HepG2 (cell line): ENCODE measurements around the gene SLC16A13. TPM values are rescaled to one million over a fixed set of nuclear protein-coding genes. Genes with fewer than 3 reads are reported as not detected.
A peak's percentile ranks its signal among the peaks of the same experiment; 100 is the strongest.

Experiments used
- HMG20B ChIP-seq: conservative IDR thresholded peaks from 2 replicates; pipeline ENCODE4 v1.6.1; 2016; ENCODE audit warnings: missing genetic modification reagents, missing compliant biosample characterization
- HNRNPH1 ChIP-seq: fragments of 200-400 bp; formaldehyde crosslinking; optimal IDR thresholded peaks from 2 replicates; pipeline ENCODE3; 2017; ENCODE audit warnings: mild to moderate bottlenecking, low read depth, low read length
- HNRNPLL ChIP-seq: fragments of 200-400 bp; formaldehyde crosslinking; IDR thresholded peaks from 2 replicates; pipeline ENCODE4 v1.6.1; 2017; ENCODE audit warnings: mild to moderate bottlenecking, low read depth, low read length; ENCODE audit not compliant: poor library complexity, severe bottlenecking
- IKZF1 ChIP-seq: fragments of 450-650 bp; IDR thresholded peaks from 2 replicates; pipeline ENCODE4 v1.7.1; 2016
- KDM4B ChIP-seq: sonication (generic); formaldehyde crosslinking; IDR thresholded peaks from 2 replicates; pipeline ENCODE4 v1.4.0; 2020; ENCODE audit warnings: missing genetic modification reagents
- KLF9 ChIP-seq: IDR thresholded peaks from 2 replicates; pipeline ENCODE4 v1.6.1; 2016; ENCODE audit warnings: low read depth
- MAX ChIP-seq: IDR thresholded peaks from 2 replicates; pipeline ENCODE4 v1.6.1; 2012; ENCODE audit warnings: inconsistent platforms
- POLR2AphosphoS5 ChIP-seq: IDR thresholded peaks from 2 replicates; pipeline ENCODE4 v1.6.1; 2012; ENCODE audit warnings: low read depth, low read length
- PPARG ChIP-seq: conservative IDR thresholded peaks from 2 replicates; pipeline ENCODE4 v1.6.1; 2016; ENCODE audit warnings: missing biosample characterization, missing genetic modification reagents
- REL ChIP-seq: sonication (generic); formaldehyde crosslinking; conservative IDR thresholded peaks from 2 replicates; pipeline ENCODE4 v1.8.0; 2022; ENCODE audit warnings: mild to moderate bottlenecking, missing genetic modification reagents, moderate library complexity
- TFDP1 ChIP-seq: IDR thresholded peaks from 2 replicates; pipeline ENCODE4 v1.6.1; 2016; ENCODE audit warnings: missing compliant biosample characterization, missing genetic modification reagents, borderline replicate concordance
- ZFY ChIP-seq: sonication (generic); formaldehyde crosslinking; IDR thresholded peaks from 2 replicates; pipeline ENCODE4 v1.4.0; 2020; ENCODE audit warnings: missing genetic modification reagents
- ZNF253 ChIP-seq: sonication (generic); formaldehyde crosslinking; IDR thresholded peaks from 2 replicates; pipeline ENCODE4 v1.8.0; 2022; ENCODE audit warnings: mild to moderate bottlenecking, missing genetic modification reagents, borderline replicate concordance
- ZNF30 ChIP-seq: sonication (generic); formaldehyde crosslinking; IDR thresholded peaks from 2 replicates; pipeline ENCODE4 v1.5.0; 2020; ENCODE audit warnings: mild to moderate bottlenecking, missing genetic modification reagents
- ZNF432 ChIP-seq: sonication (generic); formaldehyde crosslinking; IDR thresholded peaks from 2 replicates; pipeline ENCODE4 v1.5.0; 2020; ENCODE audit warnings: missing genetic modification reagents, mild to moderate bottlenecking, borderline replicate concordance
- polyA plus RNA-seq, 8 experiments: library from polyadenylated mRNA; depleted of rRNA in 3 of 8; stranded (reverse) in 7 of 8; unstranded in 1 of 8; fragments of >200 nt; fragmentation: Illumina TruSeq in 4 of 8; extraction: Trizol in 4 of 8; gene quantifications; 2 replicates each; pipeline versions ENCODE4 v1.2.1 to v1.2.3, GENCODE V29; 2011 to 2016; ENCODE audit warnings: low read depth in 4 of 8, missing spikeins in 1 of 8, mixed read lengths in 1 of 8; ENCODE audit not compliant: insufficient read depth in 1 of 8
- total RNA-seq, 5 experiments: library from RNA; depleted of rRNA; stranded (reverse); fragments of >200 nt; fragmentation: Illumina TruSeq; extraction: Trizol; gene quantifications; 2 replicates each; pipeline ENCODE4 v1.2.3, GENCODE V29; 2016; ENCODE audit warnings: low read depth in 1 of 5
- TF ChIP-seq, protein P1 (sequence below): sonication (generic); formaldehyde crosslinking; IDR thresholded peaks from 2 replicates; pipeline ENCODE4 v1.5.1; 2020; ENCODE audit warnings: mild to moderate bottlenecking, moderate library complexity, missing genetic modification reagents
- TF ChIP-seq, protein P2 (sequence below): sonication (generic); formaldehyde crosslinking; IDR thresholded peaks from 2 replicates; pipeline ENCODE4 v1.9.0; 2022; ENCODE audit warnings: missing genetic modification reagents, mild to moderate bottlenecking, borderline replicate concordance
- TF ChIP-seq, protein P3 (sequence below): sonication (generic); formaldehyde crosslinking; conservative IDR thresholded peaks from 2 replicates; pipeline ENCODE4 v1.8.1; 2023; ENCODE audit warnings: missing genetic modification reagents
- TF ChIP-seq, protein P4 (sequence below): sonication (generic); formaldehyde crosslinking; IDR thresholded peaks from 2 replicates; pipeline ENCODE4 v1.4.0; 2020; ENCODE audit warnings: missing genetic modification reagents

SLC16A13 gene
- total and polyA plus RNA-seq, 2 of the 13 experiments (the other 11 are each of a cell fraction or from before 2014, with no cell fraction given): 2.2 to 3.0 TPM

- TF ChIP-seq PPARG (CRISPR knock-in tag) (0 out of 2 replicates have a peak, but pooled peaks have one; percentile 20), ZNF253 (CRISPR knock-in tag) (no peak), ZNF30 (CRISPR knock-in tag) (no peak), ZFY (CRISPR knock-in tag) (no peak), TFDP1 (peak; percentile 58; the same call in 1 of the 2 replicates), POLR2AphosphoS5 (no peak), ZNF432 (no peak), IKZF1 (no peak), REL (CRISPR knock-in tag) (no peak), MAX (peak; percentile 69), HNRNPLL (peak; percentile 51), HMG20B (CRISPR knock-in tag) (no peak), KLF9 (no peak), HNRNPH1 (no peak), KDM4B (peak; percentile 56; the same call in 1 of the 2 replicates)
- TF ChIP-seq, protein P1, sequence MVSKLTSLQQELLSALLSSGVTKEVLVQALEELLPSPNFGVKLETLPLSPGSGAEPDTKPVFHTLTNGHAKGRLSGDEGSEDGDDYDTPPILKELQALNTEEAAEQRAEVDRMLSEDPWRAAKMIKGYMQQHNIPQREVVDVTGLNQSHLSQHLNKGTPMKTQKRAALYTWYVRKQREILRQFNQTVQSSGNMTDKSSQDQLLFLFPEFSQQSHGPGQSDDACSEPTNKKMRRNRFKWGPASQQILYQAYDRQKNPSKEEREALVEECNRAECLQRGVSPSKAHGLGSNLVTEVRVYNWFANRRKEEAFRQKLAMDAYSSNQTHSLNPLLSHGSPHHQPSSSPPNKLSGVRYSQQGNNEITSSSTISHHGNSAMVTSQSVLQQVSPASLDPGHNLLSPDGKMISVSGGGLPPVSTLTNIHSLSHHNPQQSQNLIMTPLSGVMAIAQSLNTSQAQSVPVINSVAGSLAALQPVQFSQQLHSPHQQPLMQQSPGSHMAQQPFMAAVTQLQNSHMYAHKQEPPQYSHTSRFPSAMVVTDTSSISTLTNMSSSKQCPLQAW (CRISPR knock-in tag): peak; percentile 59; the same call in 1 of the 2 replicates
- TF ChIP-seq, protein P2, sequence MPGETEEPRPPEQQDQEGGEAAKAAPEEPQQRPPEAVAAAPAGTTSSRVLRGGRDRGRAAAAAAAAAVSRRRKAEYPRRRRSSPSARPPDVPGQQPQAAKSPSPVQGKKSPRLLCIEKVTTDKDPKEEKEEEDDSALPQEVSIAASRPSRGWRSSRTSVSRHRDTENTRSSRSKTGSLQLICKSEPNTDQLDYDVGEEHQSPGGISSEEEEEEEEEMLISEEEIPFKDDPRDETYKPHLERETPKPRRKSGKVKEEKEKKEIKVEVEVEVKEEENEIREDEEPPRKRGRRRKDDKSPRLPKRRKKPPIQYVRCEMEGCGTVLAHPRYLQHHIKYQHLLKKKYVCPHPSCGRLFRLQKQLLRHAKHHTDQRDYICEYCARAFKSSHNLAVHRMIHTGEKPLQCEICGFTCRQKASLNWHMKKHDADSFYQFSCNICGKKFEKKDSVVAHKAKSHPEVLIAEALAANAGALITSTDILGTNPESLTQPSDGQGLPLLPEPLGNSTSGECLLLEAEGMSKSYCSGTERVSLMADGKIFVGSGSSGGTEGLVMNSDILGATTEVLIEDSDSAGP: peak; percentile 34; the same call in 1 of the 2 replicates
- TF ChIP-seq, protein P3, sequence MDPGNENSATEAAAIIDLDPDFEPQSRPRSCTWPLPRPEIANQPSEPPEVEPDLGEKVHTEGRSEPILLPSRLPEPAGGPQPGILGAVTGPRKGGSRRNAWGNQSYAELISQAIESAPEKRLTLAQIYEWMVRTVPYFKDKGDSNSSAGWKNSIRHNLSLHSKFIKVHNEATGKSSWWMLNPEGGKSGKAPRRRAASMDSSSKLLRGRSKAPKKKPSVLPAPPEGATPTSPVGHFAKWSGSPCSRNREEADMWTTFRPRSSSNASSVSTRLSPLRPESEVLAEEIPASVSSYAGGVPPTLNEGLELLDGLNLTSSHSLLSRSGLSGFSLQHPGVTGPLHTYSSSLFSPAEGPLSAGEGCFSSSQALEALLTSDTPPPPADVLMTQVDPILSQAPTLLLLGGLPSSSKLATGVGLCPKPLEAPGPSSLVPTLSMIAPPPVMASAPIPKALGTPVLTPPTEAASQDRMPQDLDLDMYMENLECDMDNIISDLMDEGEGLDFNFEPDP (CRISPR knock-in tag): no peak
- TF ChIP-seq, protein P4, sequence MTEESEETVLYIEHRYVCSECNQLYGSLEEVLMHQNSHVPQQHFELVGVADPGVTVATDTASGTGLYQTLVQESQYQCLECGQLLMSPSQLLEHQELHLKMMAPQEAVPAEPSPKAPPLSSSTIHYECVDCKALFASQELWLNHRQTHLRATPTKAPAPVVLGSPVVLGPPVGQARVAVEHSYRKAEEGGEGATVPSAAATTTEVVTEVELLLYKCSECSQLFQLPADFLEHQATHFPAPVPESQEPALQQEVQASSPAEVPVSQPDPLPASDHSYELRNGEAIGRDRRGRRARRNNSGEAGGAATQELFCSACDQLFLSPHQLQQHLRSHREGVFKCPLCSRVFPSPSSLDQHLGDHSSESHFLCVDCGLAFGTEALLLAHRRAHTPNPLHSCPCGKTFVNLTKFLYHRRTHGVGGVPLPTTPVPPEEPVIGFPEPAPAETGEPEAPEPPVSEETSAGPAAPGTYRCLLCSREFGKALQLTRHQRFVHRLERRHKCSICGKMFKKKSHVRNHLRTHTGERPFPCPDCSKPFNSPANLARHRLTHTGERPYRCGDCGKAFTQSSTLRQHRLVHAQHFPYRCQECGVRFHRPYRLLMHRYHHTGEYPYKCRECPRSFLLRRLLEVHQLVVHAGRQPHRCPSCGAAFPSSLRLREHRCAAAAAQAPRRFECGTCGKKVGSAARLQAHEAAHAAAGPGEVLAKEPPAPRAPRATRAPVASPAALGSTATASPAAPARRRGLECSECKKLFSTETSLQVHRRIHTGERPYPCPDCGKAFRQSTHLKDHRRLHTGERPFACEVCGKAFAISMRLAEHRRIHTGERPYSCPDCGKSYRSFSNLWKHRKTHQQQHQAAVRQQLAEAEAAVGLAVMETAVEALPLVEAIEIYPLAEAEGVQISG (CRISPR knock-in tag): no peak
Measured at GRCh38 chr17:7021993-7022778, 13.6 kb upstream of the SLC16A13 start (continued).
